Body of pancreas (tissue), 4 donors: ENCODE results near the gene IFT81. TPM values are rescaled to one million over a fixed set of nuclear protein-coding genes. Genes with fewer than 3 reads are reported as not detected.
"Not testable (repeated sequence)": the region's sequence is repeated elsewhere in the genome, so short reads cannot be mapped to it uniquely, and the experiment has no call there.

Experiments used
- ATAC-seq: fragments of 150-250 bp; one replicate; pipeline ENCODE4 v1.9.1; 2016
- DNase-seq, 4 donors: peaks; one replicate each; pipeline ENCODE4 v3.0.0-alpha.2; 2019
- H3K27ac ChIP-seq, 4 donors: fragments of 200-600 bp; sonication (generic); 1 replicate in 3 of 4; 2 replicates in 1 of 4; pipeline versions ENCODE4 v1.5.1 to v1.6.1; 2016 to 2019; ENCODE audit warnings: mild to moderate bottlenecking in 1 of 4, mixed read lengths in 1 of 4, moderate library complexity in 1 of 4
- H3K27me3 ChIP-seq, 2 donors: fragments of 200-600 bp; sonication (generic); one replicate each; pipeline ENCODE4 v1.6.0; 2016; ENCODE audit warnings: mild to moderate bottlenecking in 1 of 2
- H3K36me3 ChIP-seq, 2 donors: fragments of 200-600 bp; sonication (generic); replicated peaks in 1 of 2; 2 replicates each; pipeline ENCODE4 v1.5.1; 2016; ENCODE audit warnings: low read depth in 2 of 2; ENCODE audit not compliant: insufficient read depth in 1 of 2
- H3K4me1 ChIP-seq: fragments of 200-600 bp; sonication (generic); one replicate; pipeline ENCODE4 v1.6.0; 2016
- H3K4me3 ChIP-seq, 2 donors: fragments of 200-600 bp; sonication (generic); 1 replicate in 1 of 2; 2 replicates in 1 of 2; pipeline ENCODE4 v1.5.1; 2016 to 2019
- H3K9me3 ChIP-seq, 3 donors: fragments of 200-600 bp; sonication (generic); 1 replicate in 2 of 3; 2 replicates in 1 of 3; pipeline ENCODE4 v1.5.1; 2016
- CTCF ChIP-seq, 7 experiments: fragments of 450-650 bp in 4 of 7; fragments of 200-600 bp in 3 of 7; sonication (generic) in 3 of 7; IDR thresholded peaks; one replicate each; pipeline ENCODE4 v1.5.1; 2016 to 2019; ENCODE audit warnings: antibody characterized with exemption in 7 of 7
- POLR2A ChIP-seq, 3 donors: fragments of 450-650 bp; IDR thresholded peaks; one replicate each; pipeline ENCODE4 v1.6.1; 2016; ENCODE audit warnings: antibody characterized with exemption in 3 of 3, mild to moderate bottlenecking in 2 of 3
- WGBS, 2 donors: methylation state at CpG; one replicate each; pipeline ENCODE4 v1.1.5; 2017; 5-methylcytosine and 5-hydroxymethylcytosine counted together
- intact Hi-C: fragments of 100-400 bp; cut with DNase I; formaldehyde crosslinking; loops from one replicate; pipeline ENCODE4 v1.15.1; 2023
- total RNA-seq, 2 donors: library from RNA; depleted of rRNA; stranded (reverse); fragments of >200 nt; gene quantifications; one replicate each; pipeline ENCODE4 v1.1.0, GENCODE V29; 2016

The IFT81 gene
- total RNA-seq, 2 donors from 2014 or later: 5.2 to 6.3 TPM

DNA sequence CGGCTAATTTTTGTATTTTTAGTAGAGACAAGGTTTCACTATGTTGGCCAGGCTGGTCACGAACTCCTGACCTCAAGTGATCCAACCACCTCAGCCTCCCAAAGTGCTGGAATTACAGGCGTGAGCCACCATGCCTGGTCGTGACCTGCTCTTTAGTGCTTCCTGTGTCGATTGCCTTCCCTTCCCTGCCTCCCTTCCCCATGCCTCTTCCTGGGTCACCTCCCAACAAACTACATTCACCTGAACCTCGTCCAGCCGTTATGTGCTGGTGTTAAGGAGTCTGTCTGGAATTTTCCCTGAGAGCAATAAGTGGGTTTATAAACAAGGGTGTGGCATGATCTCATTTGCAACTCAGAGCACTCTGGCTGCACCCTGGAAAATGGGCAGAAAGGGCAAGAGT is 43.7 kb upstream of the IFT81 start:
- H3K27ac ChIP-seq: no peak overlapping the region
- H3K9me3 ChIP-seq: no peaks in the 10 kb centered on the region
- TF ChIP-seq POLR2A (IDR thresholded peaks at IDR 0.05): no peak
- no peak for TF ChIP-seq CTCF (IDR thresholded peaks at IDR 0.05)
- no peaks in the 10 kb centered on the region for H3K27me3 ChIP-seq
- 82 to 89% methylated on average over 7 of the region's 7 CpGs for WGBS, 2 donors
- no peaks in the 10 kb centered on the region for H3K4me1 ChIP-seq
- no peak overlapping the region for H3K4me3 ChIP-seq
- H3K36me3 ChIP-seq: no peaks in the 10 kb centered on the region
- intact Hi-C loops: no loop called here
- DNase-seq (no peak), ATAC-seq (no peak)

GRCh38 chr12:110084314-110085015 is 39.7 kb upstream of the IFT81 start:
- no peaks in the 10 kb centered on the region for H3K4me1 ChIP-seq
- no peak overlapping the region for H3K4me3 ChIP-seq
- H3K36me3 ChIP-seq: no peaks in the 10 kb centered on the region
- whole genome bisulfite sequencing, 2 donors: 75 to 76% methylated on average over 4 of the region's 4 CpGs
- H3K9me3 ChIP-seq: no peaks in the 10 kb centered on the region
- DNase-seq (no peak), ATAC-seq (no peak)
- intact Hi-C loops: no loop called here
- H3K27ac ChIP-seq: no peak overlapping the region
- H3K27me3 ChIP-seq: no peaks in the 10 kb centered on the region
- no peak for TF ChIP-seq CTCF (IDR thresholded peaks at IDR 0.05)
- TF ChIP-seq POLR2A (IDR thresholded peaks at IDR 0.05): no peak

GRCh38 chr12:110088216-110088615 is 35.9 kb upstream of the IFT81 start:
- H3K9me3 ChIP-seq, DNase-seq, intact Hi-C loops, H3K36me3 ChIP-seq, H3K4me1 ChIP-seq, ATAC-seq, H3K27me3 ChIP-seq, H3K4me3 ChIP-seq: not testable (repeated sequence)
- WGBS, 2 donors: 81 to 89% methylated on average over 6 of the region's 6 CpGs
- H3K27ac ChIP-seq: peak overlapping the region in 1 of 4 donors; percentile 39

- Histone ChIP-seq H3K9me3 (no peaks in the 10 kb centered on the region), H3K27me3 (no peaks in the 10 kb centered on the region), H3K4me3 (no peak overlapping the region), H3K36me3 (no peaks in the 10 kb centered on the region), H3K27ac (peak overlapping the region in 1 of 4 donors; percentile 39), H3K4me1 (no peaks in the 10 kb centered on the region)
- ATAC-seq (no peak), DNase-seq (peak in 1 of 4 donors; percentile 13)
- intact Hi-C loops: no loop called here
- 57 to 69% methylated on average over 5 of the region's 5 CpGs for WGBS, 2 donors
- TF ChIP-seq CTCF (IDR thresholded peaks at IDR 0.05) (no peak), POLR2A (IDR thresholded peaks at IDR 0.05) (no peak)
Observed at GRCh38 chr12:110088936-110089335, 35.2 kb upstream of the IFT81 start.

DNA sequence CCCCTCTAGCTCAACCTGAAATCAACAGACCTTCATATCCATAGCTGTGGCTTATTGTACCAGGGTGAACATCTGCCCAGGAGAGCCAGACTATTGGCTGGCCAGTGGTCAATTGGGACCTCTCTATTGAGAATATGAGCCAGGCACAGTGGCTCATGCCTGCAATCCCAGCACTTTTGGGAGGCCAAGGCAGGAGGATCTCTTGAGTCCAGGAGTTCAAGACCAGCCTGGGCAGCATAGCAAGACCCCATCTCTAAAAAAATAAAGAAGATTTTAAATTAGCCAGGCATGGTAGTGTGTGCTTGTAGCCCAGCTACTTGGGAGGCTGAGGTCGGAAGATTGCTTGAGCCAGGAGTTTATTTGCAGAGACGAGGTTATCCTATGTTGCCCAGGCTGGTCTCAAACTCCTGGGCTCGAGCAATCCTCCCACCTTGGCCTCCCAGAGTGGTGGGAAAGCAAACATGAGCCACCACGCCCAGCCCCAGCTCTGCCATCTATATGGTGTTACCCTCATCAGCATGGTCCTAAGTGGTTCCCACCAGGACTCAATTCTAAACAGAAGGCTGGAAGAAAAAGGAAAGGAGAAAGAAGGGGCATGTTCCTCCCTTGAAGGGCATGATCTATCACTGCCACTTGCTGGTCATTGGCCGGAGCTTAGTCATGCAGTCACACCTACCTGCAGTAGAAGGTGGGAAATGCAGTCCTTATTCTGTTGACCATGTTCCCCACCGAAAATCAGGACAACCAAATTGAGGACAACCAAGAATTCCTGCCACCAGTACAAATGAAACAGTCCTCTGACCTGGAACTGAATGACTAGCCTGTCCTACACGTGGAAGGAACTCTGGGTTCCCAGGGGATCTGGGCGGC is 33.7 kb upstream of the IFT81 start:
- intact Hi-C loops: no loop called here
- no peak for ATAC-seq
- no peaks in the 10 kb centered on the region for H3K9me3 ChIP-seq

More for the DNA sequence above, 33.7 kb upstream of the IFT81 start:
- no peak overlapping the region for H3K27ac ChIP-seq
- H3K4me3 ChIP-seq: no peak overlapping the region
- no peaks in the 10 kb centered on the region for H3K36me3 ChIP-seq
- WGBS, 2 donors: 61 to 64% methylated on average over 8 of the region's 8 CpGs
- no peaks in the 10 kb centered on the region for H3K4me1 ChIP-seq
- no peaks in the 10 kb centered on the region for H3K27me3 ChIP-seq
- DNase-seq: no peak
- TF ChIP-seq CTCF (IDR thresholded peaks at IDR 0.05): no peak
- TF ChIP-seq POLR2A (IDR thresholded peaks at IDR 0.05): no peak
